DMS 273 treated with DMSO at 0.1 percent for 48 hours (cell line): ENCODE data around the gene CLIC6.
A peak's percentile ranks its signal among the peaks of the same experiment; 100 is the strongest.

Source experiments
- DNase-seq: peaks from one replicate; lab custom pipeline; 2025; lab: John Stamatoyannopoulos, UW

The CLIC6 gene

DNA sequence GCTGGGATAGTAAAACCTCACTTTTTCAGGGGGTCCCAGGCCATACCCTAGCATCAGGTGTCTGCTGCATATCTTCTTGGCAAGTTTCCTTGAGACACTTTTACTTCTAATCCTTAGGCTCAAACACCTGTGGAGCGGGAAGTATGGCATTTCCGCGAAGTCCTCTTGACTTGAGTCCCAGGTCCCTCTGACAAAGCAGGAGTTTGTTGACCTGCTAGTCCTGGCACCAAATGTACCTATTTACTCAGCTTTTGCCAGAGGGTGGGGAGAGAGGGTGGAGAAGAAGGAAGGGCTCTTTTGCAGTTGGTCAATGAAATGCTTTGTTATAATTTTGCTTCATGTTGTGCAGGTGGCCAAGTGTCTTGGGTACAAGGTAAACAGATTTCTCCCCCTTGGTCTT, 59.7 kb downstream of the CLIC6 start:
- DNase-seq, result no peak

GRCh38 chr21:34730194-34730593, 61.4 kb downstream of the CLIC6 start:
- no peak for DNase-seq

DNA sequence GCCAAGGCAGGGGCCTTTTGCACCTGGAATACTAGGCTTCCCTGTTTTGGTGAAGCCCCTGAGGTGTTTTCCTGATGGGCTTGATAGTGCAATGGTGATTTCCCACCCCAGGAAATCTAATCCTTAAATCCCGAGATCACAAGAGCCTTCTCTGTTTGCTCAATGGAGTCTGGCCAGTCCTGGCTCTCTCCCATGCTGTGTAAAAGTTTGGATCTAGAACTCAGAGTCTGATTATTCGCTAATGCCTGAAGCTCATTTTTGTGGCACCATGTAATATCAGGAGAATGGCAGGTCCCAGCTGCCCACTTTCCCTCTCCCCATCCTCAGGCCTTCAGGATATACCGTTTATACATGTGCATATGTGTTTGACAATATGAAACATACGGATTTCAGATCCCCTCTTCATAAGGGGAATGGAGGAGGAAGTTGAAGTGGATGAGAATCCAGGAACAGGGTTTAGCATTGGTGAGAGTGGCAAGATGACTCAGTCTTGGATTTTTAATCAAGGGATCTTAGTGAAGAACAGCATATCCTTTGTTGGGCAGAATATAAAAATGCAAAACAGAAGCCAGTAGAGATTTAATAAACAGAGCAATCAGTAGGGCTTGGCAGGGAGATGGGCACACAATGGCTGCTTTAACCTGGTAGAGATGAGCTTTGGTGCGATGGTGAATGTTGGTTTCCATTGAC, 62.1 kb downstream of the CLIC6 start:
- DNase-seq, result no peak

DNA sequence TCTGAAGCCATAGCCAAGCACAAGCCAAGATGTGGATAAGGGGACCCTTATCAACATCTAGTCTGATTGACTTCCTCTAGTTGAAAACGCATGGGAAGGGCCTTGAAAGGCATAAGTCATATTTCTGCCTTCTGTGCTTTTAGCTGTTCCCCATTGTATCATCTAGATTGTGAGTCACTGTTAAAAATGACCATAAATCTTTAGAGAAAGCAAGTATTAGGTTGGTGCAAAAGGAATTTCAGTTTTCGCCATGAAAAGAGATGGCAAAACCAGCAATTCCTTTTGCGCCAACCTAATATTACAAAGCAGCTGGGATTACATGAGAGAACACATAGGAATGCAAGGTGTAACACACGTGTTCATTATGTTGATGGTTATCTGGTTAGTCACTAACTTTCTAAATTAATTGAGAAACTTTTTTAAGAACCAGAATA, 63.6 kb downstream of the CLIC6 start:
- no peak for DNase-seq

DNA sequence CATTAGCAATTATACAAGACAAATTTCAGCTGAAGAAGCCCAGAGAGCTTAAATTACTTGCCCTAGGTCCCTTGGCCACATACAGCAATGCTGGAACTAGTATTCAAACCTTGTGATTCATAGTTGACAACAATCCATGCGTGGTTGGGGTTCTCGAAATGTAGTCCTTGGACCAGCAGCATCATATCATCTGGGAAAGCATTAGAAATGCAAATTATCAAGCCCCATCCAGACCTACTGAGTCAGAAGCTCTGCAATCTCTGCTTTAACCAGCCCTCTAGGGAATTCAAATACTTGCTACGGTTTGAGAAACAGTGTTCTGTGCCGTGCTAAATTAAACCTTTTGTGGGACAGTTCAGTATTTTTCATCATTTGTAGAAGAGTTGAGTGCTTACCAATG, 65.1 kb downstream of the CLIC6 start:
- no peak for DNase-seq

- no peak for DNase-seq
These were observed 65.9 kb downstream of the CLIC6 start for GRCh38 chr21:34734696-34735095.

GRCh38 chr21:34736116-34736874, 67.5 kb downstream of the CLIC6 start:
- no peak for DNase-seq

DNA sequence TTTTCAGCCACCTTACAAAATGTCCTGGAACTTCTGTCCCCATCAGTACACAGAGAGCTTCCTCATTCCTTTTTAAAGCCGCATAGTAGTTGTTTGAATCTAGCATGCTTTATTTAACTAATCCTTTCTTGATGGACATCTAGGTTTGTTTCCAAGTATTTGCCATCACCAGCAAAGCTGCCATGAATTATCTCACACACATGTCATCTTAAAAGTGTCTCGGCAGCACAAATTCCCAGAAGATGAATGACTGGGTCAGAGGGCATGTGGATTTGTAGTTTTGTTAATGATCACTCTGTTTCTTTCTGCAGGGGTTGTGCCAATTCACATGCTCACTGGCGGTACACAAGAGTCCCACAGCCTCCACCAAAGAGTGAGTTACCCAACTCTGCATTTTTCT, 68.3 kb downstream of the CLIC6 start:
- DNase-seq, result no peak

GRCh38 chr21:34740198-34740597, 71.4 kb downstream of the CLIC6 start:
- no peak for DNase-seq

- no peak for DNase-seq
These were observed 74.5 kb downstream of the CLIC6 start for GRCh38 chr21:34743285-34743684.

GRCh38 chr21:34743831-34744230, 75.0 kb downstream of the CLIC6 start:
- no peak for DNase-seq

GRCh38 chr21:34744801-34745200, 76.0 kb downstream of the CLIC6 start:
- DNase-seq, result no peak

DNA sequence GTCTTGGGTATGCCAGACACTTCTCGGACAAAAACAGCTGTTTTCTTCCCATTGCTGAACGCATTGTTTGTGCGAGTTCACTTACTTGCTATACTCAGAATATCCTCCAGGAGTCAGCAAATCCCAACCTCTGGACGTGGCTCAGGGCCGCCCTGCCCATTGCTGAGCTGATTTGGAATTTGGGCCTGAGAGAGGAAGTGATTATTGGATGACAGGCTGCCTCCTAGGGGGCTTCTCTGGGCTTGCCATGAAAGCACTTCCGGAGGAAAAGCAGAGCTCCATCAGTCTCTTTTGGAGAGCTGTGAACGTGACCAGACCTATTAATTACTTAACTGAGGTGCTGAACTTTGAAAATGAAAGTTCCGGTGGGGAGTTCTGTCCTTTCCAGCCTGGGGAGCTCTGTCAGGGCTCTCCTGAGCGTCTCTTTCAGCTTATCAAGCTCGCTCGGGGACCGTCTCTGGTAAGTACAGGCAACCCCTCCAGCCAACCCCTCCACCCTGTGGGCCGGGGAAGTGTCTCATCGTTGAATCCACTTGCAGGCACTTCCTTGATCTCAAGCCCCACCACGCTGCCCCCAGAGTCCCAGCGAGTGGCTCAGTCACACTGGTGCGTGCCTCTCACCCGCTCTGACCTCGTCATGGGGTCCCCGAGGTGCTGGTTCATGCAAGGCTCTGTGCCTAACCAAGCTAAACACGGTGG, 76.9 kb downstream of the CLIC6 start:
- DNase-seq, result peak; percentile 42

DNA sequence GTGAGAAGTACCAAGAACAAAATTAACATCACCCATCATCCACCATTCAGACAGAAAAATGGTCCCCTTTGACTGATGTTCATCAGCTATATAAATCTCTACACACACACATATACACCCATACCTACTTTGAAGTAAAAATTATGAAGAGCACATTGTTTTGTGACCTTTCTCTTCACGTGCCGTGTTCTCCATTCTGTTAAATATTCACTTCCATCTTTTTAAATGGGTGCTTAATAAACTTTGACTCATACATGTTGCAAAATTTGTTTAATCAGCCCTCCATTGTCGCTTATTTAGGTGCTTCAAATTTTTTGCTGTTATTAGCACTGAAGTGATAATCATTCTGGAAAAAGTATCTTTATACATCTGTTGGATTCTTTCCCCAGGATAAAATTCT, 80.1 kb downstream of the CLIC6 start:
- no peak for DNase-seq

DNA sequence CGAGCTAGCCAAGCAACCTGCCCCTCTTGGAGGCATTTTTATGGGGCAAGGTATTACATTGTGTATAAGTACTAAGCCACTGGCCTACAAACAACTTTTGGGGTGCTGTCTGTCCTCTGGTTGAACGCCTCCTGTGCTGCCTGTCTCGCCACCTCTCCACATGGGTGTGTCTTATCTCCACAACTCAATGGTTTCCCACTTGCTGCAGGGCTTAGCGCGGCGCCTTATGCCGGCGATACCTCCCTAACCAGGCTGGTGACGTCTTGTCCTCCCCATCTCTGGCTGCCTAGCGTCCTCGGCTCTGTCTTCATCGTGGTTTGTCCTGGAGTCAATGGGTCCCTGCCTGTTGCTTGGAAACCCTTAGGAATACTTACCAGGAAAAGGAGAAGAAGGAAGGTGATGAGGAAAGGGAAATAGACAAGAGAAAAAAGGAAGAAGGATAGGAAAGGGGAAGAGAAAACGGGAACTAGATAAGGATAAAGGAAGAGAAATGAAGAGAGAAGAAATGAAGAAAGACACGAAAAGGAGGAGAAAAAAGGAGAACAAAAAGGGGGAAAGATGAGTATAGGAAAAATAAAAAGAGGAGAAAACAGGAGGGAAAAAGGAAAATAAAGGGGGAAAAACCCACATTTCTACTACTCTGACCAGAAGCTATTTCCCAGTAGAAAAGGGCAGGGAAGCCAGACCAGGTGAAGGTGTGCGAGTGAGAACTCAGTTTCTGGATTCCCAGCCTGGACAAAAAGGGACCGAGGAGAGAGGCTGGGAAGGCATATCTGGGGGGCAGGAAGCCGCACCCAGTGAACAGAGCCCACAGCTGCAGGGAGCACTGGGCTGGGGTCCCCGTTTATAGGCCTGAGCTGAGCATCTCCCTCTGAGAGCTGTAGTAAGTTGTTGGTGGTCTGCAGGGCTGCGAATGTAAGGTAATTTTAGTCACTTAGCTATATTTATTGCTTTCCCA, 86.2 kb downstream of the CLIC6 start:
- no peak for DNase-seq

GRCh38 chr21:34761758-34762330, 93.0 kb downstream of the CLIC6 start:
- no peak for DNase-seq

DNA sequence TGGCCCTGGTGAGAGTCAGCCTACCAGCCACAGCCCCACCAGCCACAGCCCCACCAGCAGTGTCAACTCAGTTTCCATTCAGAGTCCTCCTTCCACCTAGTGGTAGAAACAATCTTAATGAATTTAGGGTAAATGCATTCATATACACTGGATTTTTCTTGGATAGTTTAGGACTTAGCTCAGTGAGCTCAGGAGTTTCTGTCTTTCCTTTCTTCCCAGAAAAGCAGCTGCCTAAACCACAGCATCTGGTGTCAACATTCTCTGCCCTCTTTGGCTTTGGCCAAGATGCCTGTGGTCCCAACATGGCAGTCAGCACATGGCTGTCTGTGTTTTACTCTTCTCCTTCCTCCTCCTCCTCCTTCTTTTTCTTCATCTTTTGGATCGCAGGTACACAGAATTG, 94.0 kb downstream of the CLIC6 start:
- DNase-seq, result no peak

GRCh38 chr21:34764715-34765284, 96.0 kb downstream of the CLIC6 start:
- DNase-seq, result no peak

DNA sequence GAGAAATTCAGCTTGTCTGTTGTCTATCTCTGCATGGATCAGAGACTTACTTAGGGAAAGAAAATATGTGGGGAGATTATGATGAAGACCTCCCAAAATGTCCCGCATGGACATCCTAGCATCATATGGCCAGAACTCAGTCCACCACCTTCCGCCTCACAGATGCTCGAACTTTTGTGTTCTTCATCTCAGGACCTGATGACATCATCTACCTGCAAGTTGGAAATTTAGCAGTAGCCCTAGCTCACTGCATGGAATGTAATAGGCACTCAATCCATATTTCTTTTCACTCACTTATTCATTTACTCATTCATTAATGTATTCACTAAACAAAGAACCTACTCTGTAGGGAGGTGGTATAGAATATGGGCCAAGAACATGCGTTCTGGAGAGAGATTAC, 96.8 kb downstream of the CLIC6 start:
- no peak for DNase-seq

GRCh38 chr21:34766862-34767261, 98.1 kb downstream of the CLIC6 start:
- DNase-seq, result no peak
